GM23338 (cell line): ENCODE results near the gene AQP5. TPM values are rescaled to one million over a fixed set of nuclear protein-coding genes. Genes with fewer than 3 reads are reported as not detected.

Source experiments
- ATAC-seq: fragments of 200-7000 bp; cut with Tn5 transposase; 3 replicates; pipeline ENCODE4 v1.9.1; 2020
- DNase-seq: peaks from one replicate; pipeline ENCODE4 v3.0.0-alpha.2; 2015; ENCODE audit warnings: low spot score
- H2AFZ ChIP-seq: fragments of 200-600 bp; sonication (generic); 2 replicates; pipeline ENCODE4 v1.8.0; 2016; ENCODE audit warnings: antibody characterized with exemption, mild to moderate bottlenecking, moderate library complexity
- H3F3A ChIP-seq: fragments of 200-600 bp; sonication (generic); replicated peaks from 2 replicates; pipeline ENCODE4 v1.8.0; 2017; ENCODE audit warnings: antibody characterized with exemption, mixed run types, low read depth
- H3K27ac ChIP-seq: fragments of 200-600 bp; sonication (generic); 2 replicates; pipeline ENCODE4 v1.6.1; 2016; ENCODE audit warnings: low read depth
- H3K27me3 ChIP-seq: fragments of 200-600 bp; sonication (generic); 2 replicates; pipeline ENCODE4 v1.8.0; 2016; ENCODE audit warnings: mild to moderate bottlenecking, mixed run types, moderate library complexity; ENCODE audit not compliant: insufficient read depth
- H3K36me3 ChIP-seq: fragments of 200-600 bp; sonication (generic); 2 replicates; pipeline ENCODE4 v1.8.0; 2016; ENCODE audit warnings: mild to moderate bottlenecking; ENCODE audit not compliant: insufficient read depth
- H3K4me1 ChIP-seq: fragments of 200-600 bp; sonication (generic); 2 replicates; pipeline ENCODE4 v1.8.0; 2016; ENCODE audit warnings: mild to moderate bottlenecking, moderate library complexity; ENCODE audit not compliant: insufficient read depth
- H3K4me2 ChIP-seq: fragments of 200-600 bp; sonication (generic); 2 replicates; pipeline ENCODE4 v1.7.1; 2017; ENCODE audit warnings: mixed run types
- H3K4me3 ChIP-seq: fragments of 200-600 bp; sonication (generic); 2 replicates; pipeline ENCODE4 v1.6.1; 2016; ENCODE audit warnings: mixed run types
- H3K79me2 ChIP-seq: fragments of 200-600 bp; sonication (generic); replicated peaks from 2 replicates; pipeline ENCODE4 v1.8.0; 2017; ENCODE audit warnings: mild to moderate bottlenecking; ENCODE audit not compliant: insufficient read depth
- H3K9me2 ChIP-seq: fragments of 200-600 bp; sonication (generic); 2 replicates; pipeline ENCODE4 v1.8.0; 2017; ENCODE audit not compliant: insufficient read depth
- H4K20me1 ChIP-seq: fragments of 200-600 bp; sonication (generic); replicated peaks from 2 replicates; pipeline ENCODE4 v1.8.0; 2017; ENCODE audit warnings: mild to moderate bottlenecking; ENCODE audit not compliant: insufficient read depth
- H3K27ac Mint-ChIP-seq: 2 replicates; pipeline ENCODE4 v1.8.0; 2020; ENCODE audit warnings: inconsistent platforms, mild to moderate bottlenecking, moderate library complexity, mixed read lengths
- H3K27me3 Mint-ChIP-seq: 3 replicates; pipeline ENCODE4 v1.8.0; 2022; ENCODE audit warnings: low read depth, mild to moderate bottlenecking, moderate library complexity, mixed read lengths, inconsistent platforms; ENCODE audit not compliant: insufficient read depth, poor library complexity
- H3K36me3 Mint-ChIP-seq: 3 replicates; pipeline ENCODE4 v1.8.0; 2021; ENCODE audit warnings: low read depth, mild to moderate bottlenecking, inconsistent platforms, moderate library complexity, mixed read lengths
- H3K4me1 Mint-ChIP-seq: 3 replicates; pipeline ENCODE4 v1.8.0; 2020; ENCODE audit warnings: mild to moderate bottlenecking, inconsistent platforms, mixed read lengths
- H3K4me3 Mint-ChIP-seq: 3 replicates; pipeline ENCODE4 v1.8.0; 2021; ENCODE audit warnings: moderate library complexity, mild to moderate bottlenecking, inconsistent platforms, mixed read lengths
- H3K9me3 Mint-ChIP-seq: 3 replicates; pipeline ENCODE4 v1.8.0; 2020; ENCODE audit warnings: moderate library complexity, mild to moderate bottlenecking, inconsistent platforms, mixed read lengths
- CREB1 ChIP-seq: fragments of 250-450 bp; sonication (Bioruptor Pico); IDR thresholded peaks from 2 replicates; pipeline ENCODE4 v1.5.0; 2020; ENCODE audit warnings: low read depth, mild to moderate bottlenecking, moderate library complexity
- EZH2 ChIP-seq: fragments of 200-600 bp; sonication (generic); IDR thresholded peaks from one replicate; pipeline ENCODE4 v1.8.0; 2017; ENCODE audit warnings: antibody characterized with exemption, mild to moderate bottlenecking, low read depth; ENCODE audit not compliant: unreplicated experiment
- EZH2phosphoT487 ChIP-seq: fragments of 200-600 bp; sonication (generic); IDR thresholded peaks from one replicate; pipeline ENCODE4 v1.8.1; 2018; ENCODE audit warnings: antibody characterized with exemption; ENCODE audit not compliant: unreplicated experiment
- JUNB ChIP-seq: IDR thresholded peaks from one replicate; pipeline ENCODE4 v1.6.1; 2016; ENCODE audit warnings: antibody characterized with exemption; ENCODE audit not compliant: unreplicated experiment
- NANOG ChIP-seq: IDR thresholded peaks from 2 replicates; pipeline ENCODE4 v1.6.1; 2016; ENCODE audit warnings: antibody characterized with exemption, borderline replicate concordance
- POLR2AphosphoS5 ChIP-seq: IDR thresholded peaks from 2 replicates; pipeline ENCODE4 v1.6.1; 2016; ENCODE audit warnings: antibody characterized with exemption, low read depth
- STAT1 ChIP-seq: IDR thresholded peaks from one replicate; pipeline ENCODE4 v1.6.1; 2016; ENCODE audit warnings: antibody characterized with exemption; ENCODE audit not compliant: unreplicated experiment
- ZNF331 ChIP-seq: fragments of 250-450 bp; sonication (Bioruptor Pico); IDR thresholded peaks from 2 replicates; pipeline ENCODE4 v1.5.0; 2020; ENCODE audit warnings: low read depth, mild to moderate bottlenecking, moderate library complexity
- polyA plus RNA-seq: library from polyadenylated mRNA; unstranded; fragments of >200 nt; fragmentation: Nextera tagmentation; extraction: Ambion mirVana; gene quantifications from 2 replicates; pipeline ENCODE4 v1.2.1, GENCODE V29; 2016
- total RNA-seq: library from RNA; depleted of rRNA; stranded (reverse); fragments of >200 nt; shearing (Covaris generic); gene quantifications from 2 replicates; pipeline ENCODE4 v1.2.3, GENCODE V29; 2014
- TF ChIP-seq, protein P1 (sequence below), 2 experiments: fragments of 200-600 bp in 1 of 2; sonication (generic) in 1 of 2; conservative IDR thresholded peaks; 2 replicates each; pipeline versions ENCODE4 v1.5.1 to v1.6.1; 2016 to 2017; ENCODE audit warnings: antibody characterized with exemption in 2 of 2, low read depth in 2 of 2, mild to moderate bottlenecking in 2 of 2, moderate library complexity in 1 of 2
- TF ChIP-seq, protein P2 (sequence below): fragments of 250-450 bp; sonication (Bioruptor Pico); IDR thresholded peaks from 2 replicates; pipeline ENCODE4 v1.5.0; 2020; ENCODE audit warnings: mild to moderate bottlenecking, moderate library complexity
- TF ChIP-seq, protein P3 (sequence below): IDR thresholded peaks from 2 replicates; pipeline ENCODE4 v1.6.1; 2016; ENCODE audit warnings: antibody characterized with exemption

The AQP5 gene
- total and polyA plus RNA-seq, 2 experiments from 2014 or later, result 1.3 to 2.2 TPM

DNA sequence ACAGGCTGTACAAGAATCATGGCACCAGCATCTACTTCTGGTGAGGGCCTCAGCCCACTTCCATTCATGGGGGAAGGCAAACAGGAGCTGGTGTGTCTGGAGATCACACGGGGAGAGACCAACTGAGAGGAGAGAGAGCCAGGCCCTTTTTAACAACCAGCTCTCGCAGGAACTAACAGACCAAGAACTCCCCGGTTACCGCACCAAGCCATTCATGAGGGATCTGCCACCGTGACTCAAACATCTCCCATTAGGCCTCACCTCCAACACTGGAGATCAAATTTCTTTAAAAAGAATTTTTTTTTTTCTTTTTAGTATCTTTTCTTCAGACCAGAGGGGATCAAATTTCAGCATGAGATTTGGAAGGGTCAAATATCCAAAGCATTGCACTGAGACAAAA lies 27.9 kb upstream of the AQP5 start:
- Histone ChIP-seq H3F3A (no peaks in the 10 kb centered on the region), H3K9me2 (0 out of 2 replicates have a peak, but pooled peaks cover 3% of the 10 kb centered on the region), H4K20me1 (no peaks in the 10 kb centered on the region), H3K4me1 (0 out of 2 replicates have a peak, but pooled peaks cover 3% of the 10 kb centered on the region), H3K36me3 (no peaks in the 10 kb centered on the region), H3K27ac (no peak overlapping the region), H3K27me3 (no peaks in the 10 kb centered on the region), H2AFZ (peak overlapping the region; percentile 38; the same call in 1 of the 2 replicates), H3K4me3 (no peak overlapping the region), H3K79me2 (no peaks in the 10 kb centered on the region), H3K4me2 (no peak overlapping the region)
- no peaks in the 10 kb centered on the region for H3K36me3 Mint-ChIP-seq
- no peak; the same call in 1 of the 3 replicates for ATAC-seq
- H3K4me3 Mint-ChIP-seq, result no peak overlapping the region
- TF ChIP-seq, protein P1, sequence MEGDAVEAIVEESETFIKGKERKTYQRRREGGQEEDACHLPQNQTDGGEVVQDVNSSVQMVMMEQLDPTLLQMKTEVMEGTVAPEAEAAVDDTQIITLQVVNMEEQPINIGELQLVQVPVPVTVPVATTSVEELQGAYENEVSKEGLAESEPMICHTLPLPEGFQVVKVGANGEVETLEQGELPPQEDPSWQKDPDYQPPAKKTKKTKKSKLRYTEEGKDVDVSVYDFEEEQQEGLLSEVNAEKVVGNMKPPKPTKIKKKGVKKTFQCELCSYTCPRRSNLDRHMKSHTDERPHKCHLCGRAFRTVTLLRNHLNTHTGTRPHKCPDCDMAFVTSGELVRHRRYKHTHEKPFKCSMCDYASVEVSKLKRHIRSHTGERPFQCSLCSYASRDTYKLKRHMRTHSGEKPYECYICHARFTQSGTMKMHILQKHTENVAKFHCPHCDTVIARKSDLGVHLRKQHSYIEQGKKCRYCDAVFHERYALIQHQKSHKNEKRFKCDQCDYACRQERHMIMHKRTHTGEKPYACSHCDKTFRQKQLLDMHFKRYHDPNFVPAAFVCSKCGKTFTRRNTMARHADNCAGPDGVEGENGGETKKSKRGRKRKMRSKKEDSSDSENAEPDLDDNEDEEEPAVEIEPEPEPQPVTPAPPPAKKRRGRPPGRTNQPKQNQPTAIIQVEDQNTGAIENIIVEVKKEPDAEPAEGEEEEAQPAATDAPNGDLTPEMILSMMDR (conservative IDR thresholded peaks at IDR 0.05; ENCODE audit: low read depth in 2 of 2), result no peak
- TF ChIP-seq STAT1 (no peak), CREB1 (CRISPR knock-in tag) (no peak), JUNB (no peak), POLR2AphosphoS5 (no peak), EZH2 (no peak), NANOG (no peak), ZNF331 (no peak), EZH2phosphoT487 (no peak)
- TF ChIP-seq, protein P2, sequence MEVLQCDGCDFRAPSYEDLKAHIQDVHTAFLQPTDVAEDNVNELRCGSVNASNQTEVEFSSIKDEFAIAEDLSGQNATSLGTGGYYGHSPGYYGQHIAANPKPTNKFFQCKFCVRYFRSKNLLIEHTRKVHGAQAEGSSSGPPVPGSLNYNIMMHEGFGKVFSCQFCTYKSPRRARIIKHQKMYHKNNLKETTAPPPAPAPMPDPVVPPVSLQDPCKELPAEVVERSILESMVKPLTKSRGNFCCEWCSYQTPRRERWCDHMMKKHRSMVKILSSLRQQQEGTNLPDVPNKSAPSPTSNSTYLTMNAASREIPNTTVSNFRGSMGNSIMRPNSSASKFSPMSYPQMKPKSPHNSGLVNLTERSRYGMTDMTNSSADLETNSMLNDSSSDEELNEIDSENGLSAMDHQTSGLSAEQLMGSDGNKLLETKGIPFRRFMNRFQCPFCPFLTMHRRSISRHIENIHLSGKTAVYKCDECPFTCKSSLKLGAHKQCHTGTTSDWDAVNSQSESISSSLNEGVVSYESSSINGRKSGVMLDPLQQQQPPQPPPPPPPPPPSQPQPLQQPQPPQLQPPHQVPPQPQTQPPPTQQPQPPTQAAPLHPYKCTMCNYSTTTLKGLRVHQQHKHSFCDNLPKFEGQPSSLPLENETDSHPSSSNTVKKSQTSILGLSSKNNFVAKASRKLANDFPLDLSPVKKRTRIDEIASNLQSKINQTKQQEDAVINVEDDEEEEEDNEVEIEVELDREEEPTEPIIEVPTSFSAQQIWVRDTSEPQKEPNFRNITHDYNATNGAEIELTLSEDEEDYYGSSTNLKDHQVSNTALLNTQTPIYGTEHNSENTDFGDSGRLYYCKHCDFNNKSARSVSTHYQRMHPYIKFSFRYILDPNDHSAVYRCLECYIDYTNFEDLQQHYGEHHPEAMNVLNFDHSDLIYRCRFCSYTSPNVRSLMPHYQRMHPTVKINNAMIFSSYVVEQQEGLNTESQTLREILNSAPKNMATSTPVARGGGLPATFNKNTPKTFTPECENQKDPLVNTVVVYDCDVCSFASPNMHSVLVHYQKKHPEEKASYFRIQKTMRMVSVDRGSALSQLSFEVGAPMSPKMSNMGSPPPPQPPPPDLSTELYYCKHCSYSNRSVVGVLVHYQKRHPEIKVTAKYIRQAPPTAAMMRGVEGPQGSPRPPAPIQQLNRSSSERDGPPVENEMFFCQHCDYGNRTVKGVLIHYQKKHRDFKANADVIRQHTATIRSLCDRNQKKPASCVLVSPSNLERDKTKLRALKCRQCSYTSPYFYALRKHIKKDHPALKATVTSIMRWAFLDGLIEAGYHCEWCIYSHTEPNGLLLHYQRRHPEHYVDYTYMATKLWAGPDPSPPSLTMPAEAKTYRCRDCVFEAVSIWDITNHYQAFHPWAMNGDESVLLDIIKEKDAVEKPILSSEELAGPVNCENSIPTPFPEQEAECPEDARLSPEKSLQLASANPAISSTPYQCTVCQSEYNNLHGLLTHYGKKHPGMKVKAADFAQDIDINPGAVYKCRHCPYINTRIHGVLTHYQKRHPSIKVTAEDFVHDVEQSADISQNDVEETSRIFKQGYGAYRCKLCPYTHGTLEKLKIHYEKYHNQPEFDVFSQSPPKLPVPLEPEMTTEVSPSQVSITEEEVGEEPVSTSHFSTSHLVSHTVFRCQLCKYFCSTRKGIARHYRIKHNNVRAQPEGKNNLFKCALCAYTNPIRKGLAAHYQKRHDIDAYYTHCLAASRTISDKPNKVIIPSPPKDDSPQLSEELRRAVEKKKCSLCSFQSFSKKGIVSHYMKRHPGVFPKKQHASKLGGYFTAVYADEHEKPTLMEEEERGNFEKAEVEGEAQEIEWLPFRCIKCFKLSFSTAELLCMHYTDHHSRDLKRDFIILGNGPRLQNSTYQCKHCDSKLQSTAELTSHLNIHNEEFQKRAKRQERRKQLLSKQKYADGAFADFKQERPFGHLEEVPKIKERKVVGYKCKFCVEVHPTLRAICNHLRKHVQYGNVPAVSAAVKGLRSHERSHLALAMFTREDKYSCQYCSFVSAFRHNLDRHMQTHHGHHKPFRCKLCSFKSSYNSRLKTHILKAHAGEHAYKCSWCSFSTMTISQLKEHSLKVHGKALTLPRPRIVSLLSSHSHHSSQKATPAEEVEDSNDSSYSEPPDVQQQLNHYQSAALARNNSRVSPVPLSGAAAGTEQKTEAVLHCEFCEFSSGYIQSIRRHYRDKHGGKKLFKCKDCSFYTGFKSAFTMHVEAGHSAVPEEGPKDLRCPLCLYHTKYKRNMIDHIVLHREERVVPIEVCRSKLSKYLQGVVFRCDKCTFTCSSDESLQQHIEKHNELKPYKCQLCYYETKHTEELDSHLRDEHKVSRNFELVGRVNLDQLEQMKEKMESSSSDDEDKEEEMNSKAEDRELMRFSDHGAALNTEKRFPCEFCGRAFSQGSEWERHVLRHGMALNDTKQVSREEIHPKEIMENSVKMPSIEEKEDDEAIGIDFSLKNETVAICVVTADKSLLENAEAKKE, result no peak
- TF ChIP-seq, protein P3, sequence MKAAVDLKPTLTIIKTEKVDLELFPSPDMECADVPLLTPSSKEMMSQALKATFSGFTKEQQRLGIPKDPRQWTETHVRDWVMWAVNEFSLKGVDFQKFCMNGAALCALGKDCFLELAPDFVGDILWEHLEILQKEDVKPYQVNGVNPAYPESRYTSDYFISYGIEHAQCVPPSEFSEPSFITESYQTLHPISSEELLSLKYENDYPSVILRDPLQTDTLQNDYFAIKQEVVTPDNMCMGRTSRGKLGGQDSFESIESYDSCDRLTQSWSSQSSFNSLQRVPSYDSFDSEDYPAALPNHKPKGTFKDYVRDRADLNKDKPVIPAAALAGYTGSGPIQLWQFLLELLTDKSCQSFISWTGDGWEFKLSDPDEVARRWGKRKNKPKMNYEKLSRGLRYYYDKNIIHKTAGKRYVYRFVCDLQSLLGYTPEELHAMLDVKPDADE, result no peak
- no peak overlapping the region for H3K27ac Mint-ChIP-seq
- DNase-seq, result no peak
- H3K4me1 Mint-ChIP-seq, result peaks cover 4% of the 10 kb centered on the region; the same call in 2 of the 3 replicates
- no peaks in the 10 kb centered on the region for H3K27me3 Mint-ChIP-seq
- no peaks in the 10 kb centered on the region for H3K9me3 Mint-ChIP-seq
